ENCODE results near the gene NAALADL1.

GRCh38 chr11:65057526-65057925 lies 827 bp downstream of the NAALADL1 start:
- TF ChIP-seq CTCF (IDR thresholded peaks at IDR 0.05) (no peak), EP300 (IDR thresholded peaks at IDR 0.05) (no peak), POLR2AphosphoS5 (IDR thresholded peaks at IDR 0.05) (no peak), POLR2A (IDR thresholded peaks at IDR 0.05) (no peak)

Data from sigmoid colon (tissue), 4 donors.